HepG2 (cell line): ENCODE measurements around the gene RPE. TPM values are rescaled to one million over a fixed set of nuclear protein-coding genes. Genes with fewer than 3 reads are reported as not detected.

Experiments used
- BRD4 ChIP-seq: sonication (generic); formaldehyde crosslinking; IDR thresholded peaks from 2 replicates; pipeline ENCODE4 v1.4.0; 2020; ENCODE audit warnings: missing genetic modification reagents
- DBP ChIP-seq: sonication (generic); formaldehyde crosslinking; IDR thresholded peaks from 2 replicates; pipeline ENCODE4 v1.4.0; 2020; ENCODE audit warnings: missing genetic modification reagents; ENCODE audit errors: not compliant biosample characterization
- FIP1L1 ChIP-seq: fragments of 200-400 bp; formaldehyde crosslinking; IDR thresholded peaks from 2 replicates; pipeline ENCODE4 v1.6.1; 2018; ENCODE audit warnings: low read depth, mild to moderate bottlenecking, low read length, moderate library complexity, borderline replicate concordance; ENCODE audit not compliant: insufficient read depth
- KLF13 ChIP-seq: sonication (generic); formaldehyde crosslinking; IDR thresholded peaks from 2 replicates; pipeline ENCODE4 v1.4.0; 2020; ENCODE audit warnings: mild to moderate bottlenecking, missing genetic modification reagents
- NRL ChIP-seq: sonication (generic); formaldehyde crosslinking; IDR thresholded peaks from 2 replicates; pipeline ENCODE4 v1.5.0; 2020; ENCODE audit warnings: missing genetic modification reagents, mild to moderate bottlenecking, moderate library complexity, borderline replicate concordance
- RARG ChIP-seq: sonication (generic); formaldehyde crosslinking; IDR thresholded peaks from 2 replicates; pipeline ENCODE4 v1.4.0; 2020; ENCODE audit warnings: low read depth, mild to moderate bottlenecking, missing genetic modification reagents
- RNF2 ChIP-seq: fragments of 450-650 bp; conservative IDR thresholded peaks from 2 replicates; pipeline ENCODE4 v1.6.1; 2016; ENCODE audit warnings: low read depth
- SRSF4 ChIP-seq: fragments of 200-400 bp; formaldehyde crosslinking; IDR thresholded peaks from one replicate; pipeline ENCODE4 v1.6.1; 2018; ENCODE audit warnings: mild to moderate bottlenecking, low read depth, low read length, moderate library complexity; ENCODE audit not compliant: poor library complexity, severe bottlenecking
- TAF1 ChIP-seq: sonication (generic); formaldehyde crosslinking; IDR thresholded peaks from 2 replicates; pipeline ENCODE4 v1.4.0; 2020; ENCODE audit warnings: missing genetic modification reagents
- ZFP90 ChIP-seq: sonication (generic); formaldehyde crosslinking; IDR thresholded peaks from 2 replicates; pipeline ENCODE4 v1.8.0; 2022; ENCODE audit warnings: missing genetic modification reagents, mild to moderate bottlenecking, inconsistent platforms, borderline replicate concordance
- ZKSCAN1 ChIP-seq: fragments of 150-350 bp; IDR thresholded peaks from 2 replicates; pipeline ENCODE4 v1.6.1; 2014; ENCODE audit warnings: low read length
- ZNF34 ChIP-seq: sonication (generic); formaldehyde crosslinking; IDR thresholded peaks from 2 replicates; pipeline ENCODE4 v1.4.0; 2020; ENCODE audit warnings: mild to moderate bottlenecking, missing genetic modification reagents, borderline replicate concordance
- ZNF543 ChIP-seq: sonication (generic); formaldehyde crosslinking; IDR thresholded peaks from 2 replicates; pipeline ENCODE4 v1.4.0; 2020; ENCODE audit warnings: mild to moderate bottlenecking, missing genetic modification reagents
- ZNF597 ChIP-seq: sonication (generic); formaldehyde crosslinking; IDR thresholded peaks from 2 replicates; pipeline ENCODE4 v1.5.0; 2020; ENCODE audit warnings: missing genetic modification reagents
- ZNF704 ChIP-seq: sonication (generic); formaldehyde crosslinking; IDR thresholded peaks from 2 replicates; pipeline ENCODE4 v1.8.1; 2023; ENCODE audit warnings: mild to moderate bottlenecking, inconsistent platforms, moderate library complexity, missing genetic modification reagents, borderline replicate concordance
- ZNF790 ChIP-seq: sonication (generic); formaldehyde crosslinking; IDR thresholded peaks from 2 replicates; pipeline ENCODE4 v1.8.0; 2022; ENCODE audit warnings: missing genetic modification reagents, mild to moderate bottlenecking, borderline replicate concordance
- polyA plus RNA-seq, 8 experiments: library from polyadenylated mRNA; depleted of rRNA in 3 of 8; stranded (reverse) in 7 of 8; unstranded in 1 of 8; fragments of >200 nt; fragmentation: Illumina TruSeq in 4 of 8; extraction: Trizol in 4 of 8; gene quantifications; 2 replicates each; pipeline versions ENCODE4 v1.2.1 to v1.2.3, GENCODE V29; 2011 to 2016; ENCODE audit warnings: low read depth in 4 of 8, missing spikeins in 1 of 8, mixed read lengths in 1 of 8; ENCODE audit not compliant: insufficient read depth in 1 of 8
- total RNA-seq, 5 experiments: library from RNA; depleted of rRNA; stranded (reverse); fragments of >200 nt; fragmentation: Illumina TruSeq; extraction: Trizol; gene quantifications; 2 replicates each; pipeline ENCODE4 v1.2.3, GENCODE V29; 2016; ENCODE audit warnings: low read depth in 1 of 5
- TF ChIP-seq, protein P1 (sequence below): sonication (generic); formaldehyde crosslinking; IDR thresholded peaks from 2 replicates; pipeline ENCODE4 v1.5.0; 2020; ENCODE audit warnings: mild to moderate bottlenecking, missing genetic modification reagents
- TF ChIP-seq, protein P2 (sequence below): sonication (generic); formaldehyde crosslinking; IDR thresholded peaks from 2 replicates; pipeline ENCODE4 v1.4.0; 2020; ENCODE audit warnings: mild to moderate bottlenecking, low read depth, missing genetic modification reagents
- TF ChIP-seq, protein P3 (sequence below): sonication (generic); formaldehyde crosslinking; IDR thresholded peaks from 2 replicates; pipeline ENCODE4 v1.8.0; 2022; ENCODE audit warnings: mild to moderate bottlenecking, missing genetic modification reagents, moderate library complexity

The RPE gene
- total and polyA plus RNA-seq, 2 of the 13 experiments (the other 11 are each of a cell fraction or from before 2014, with no cell fraction given), result 72.3 to 107 TPM

DNA sequence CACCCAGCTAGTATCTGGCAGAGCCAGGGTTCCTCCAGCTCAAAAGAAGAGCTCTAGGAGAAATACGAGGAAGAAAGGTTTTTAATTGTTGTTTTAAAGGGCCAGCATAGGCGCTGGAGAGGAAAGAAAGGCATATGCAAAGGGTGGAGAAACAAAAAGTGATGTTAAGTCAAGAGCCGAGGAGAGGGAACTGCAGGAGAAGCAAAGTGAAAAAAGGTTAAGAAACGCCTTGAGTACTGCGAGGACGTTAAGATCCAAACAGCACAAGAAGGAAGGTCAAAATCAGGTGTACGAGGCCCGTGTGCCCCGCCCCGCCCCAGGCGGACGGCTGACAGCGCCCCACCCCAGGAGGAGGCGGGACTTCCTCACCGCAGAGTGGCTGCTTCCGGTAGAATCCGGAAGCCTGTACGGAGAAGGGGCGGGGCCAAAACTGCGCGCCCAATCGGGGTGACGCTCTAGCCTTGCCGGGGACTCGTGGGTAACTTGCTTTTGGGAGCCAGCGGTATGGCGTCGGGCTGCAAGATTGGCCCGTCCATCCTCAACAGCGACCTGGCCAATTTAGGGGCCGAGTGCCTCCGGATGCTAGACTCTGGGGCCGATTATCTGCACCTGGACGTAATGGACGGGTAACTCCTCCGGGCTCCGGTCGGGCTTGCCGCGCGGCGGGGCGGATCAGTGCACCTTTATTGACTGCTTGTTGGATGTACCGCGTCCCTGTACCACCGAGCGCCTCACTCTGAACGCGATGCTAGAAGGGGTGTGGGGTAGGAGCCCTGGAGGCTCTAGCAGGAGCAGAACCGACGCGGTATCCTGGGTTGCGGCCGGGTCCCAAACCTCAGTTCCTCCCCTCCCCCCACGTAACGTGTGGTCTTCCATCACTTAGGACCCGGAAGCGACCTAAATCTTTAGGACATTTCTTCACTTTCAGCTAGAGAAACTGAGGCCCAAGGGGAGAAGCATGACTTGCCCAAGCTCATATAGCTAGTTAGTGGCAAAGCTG lies at the start of gene RPE (continued):
- TF ChIP-seq SRSF4 (no peak), KLF13 (CRISPR knock-in tag) (no peak), BRD4 (CRISPR knock-in tag) (peak; percentile 51; the same call in 1 of the 2 replicates), ZFP90 (CRISPR knock-in tag) (peak; percentile 31; the same call in 1 of the 2 replicates), ZNF790 (CRISPR knock-in tag) (no peak), FIP1L1 (no peak), NRL (CRISPR knock-in tag) (peak; percentile 80; the same call in 1 of the 2 replicates), DBP (no peak), ZNF704 (CRISPR knock-in tag) (peak; percentile 38; the same call in 1 of the 2 replicates), RNF2 (peak; percentile 68), RARG (CRISPR knock-in tag) (no peak), ZNF597 (CRISPR knock-in tag) (no peak), ZKSCAN1 (no peak; the same call in 1 of the 2 replicates), ZNF34 (no peak), TAF1 (peak; percentile 86), ZNF543 (CRISPR knock-in tag) (no peak)
- TF ChIP-seq, protein P1, sequence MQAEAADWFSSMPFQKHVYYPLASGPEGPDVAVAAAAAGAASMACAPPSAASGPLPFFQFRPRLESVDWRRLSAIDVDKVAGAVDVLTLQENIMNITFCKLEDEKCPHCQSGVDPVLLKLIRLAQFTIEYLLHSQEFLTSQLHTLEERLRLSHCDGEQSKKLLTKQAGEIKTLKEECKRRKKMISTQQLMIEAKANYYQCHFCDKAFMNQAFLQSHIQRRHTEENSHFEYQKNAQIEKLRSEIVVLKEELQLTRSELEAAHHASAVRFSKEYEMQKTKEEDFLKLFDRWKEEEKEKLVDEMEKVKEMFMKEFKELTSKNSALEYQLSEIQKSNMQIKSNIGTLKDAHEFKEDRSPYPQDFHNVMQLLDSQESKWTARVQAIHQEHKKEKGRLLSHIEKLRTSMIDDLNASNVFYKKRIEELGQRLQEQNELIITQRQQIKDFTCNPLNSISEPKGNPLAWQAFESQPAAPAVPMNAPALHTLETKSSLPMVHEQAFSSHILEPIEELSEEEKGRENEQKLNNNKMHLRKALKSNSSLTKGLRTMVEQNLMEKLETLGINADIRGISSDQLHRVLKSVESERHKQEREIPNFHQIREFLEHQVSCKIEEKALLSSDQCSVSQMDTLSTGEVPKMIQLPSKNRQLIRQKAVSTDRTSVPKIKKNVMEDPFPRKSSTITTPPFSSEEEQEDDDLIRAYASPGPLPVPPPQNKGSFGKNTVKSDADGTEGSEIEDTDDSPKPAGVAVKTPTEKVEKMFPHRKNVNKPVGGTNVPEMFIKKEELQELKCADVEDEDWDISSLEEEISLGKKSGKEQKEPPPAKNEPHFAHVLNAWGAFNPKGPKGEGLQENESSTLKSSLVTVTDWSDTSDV (CRISPR knock-in tag), result no peak
- TF ChIP-seq, protein P2, sequence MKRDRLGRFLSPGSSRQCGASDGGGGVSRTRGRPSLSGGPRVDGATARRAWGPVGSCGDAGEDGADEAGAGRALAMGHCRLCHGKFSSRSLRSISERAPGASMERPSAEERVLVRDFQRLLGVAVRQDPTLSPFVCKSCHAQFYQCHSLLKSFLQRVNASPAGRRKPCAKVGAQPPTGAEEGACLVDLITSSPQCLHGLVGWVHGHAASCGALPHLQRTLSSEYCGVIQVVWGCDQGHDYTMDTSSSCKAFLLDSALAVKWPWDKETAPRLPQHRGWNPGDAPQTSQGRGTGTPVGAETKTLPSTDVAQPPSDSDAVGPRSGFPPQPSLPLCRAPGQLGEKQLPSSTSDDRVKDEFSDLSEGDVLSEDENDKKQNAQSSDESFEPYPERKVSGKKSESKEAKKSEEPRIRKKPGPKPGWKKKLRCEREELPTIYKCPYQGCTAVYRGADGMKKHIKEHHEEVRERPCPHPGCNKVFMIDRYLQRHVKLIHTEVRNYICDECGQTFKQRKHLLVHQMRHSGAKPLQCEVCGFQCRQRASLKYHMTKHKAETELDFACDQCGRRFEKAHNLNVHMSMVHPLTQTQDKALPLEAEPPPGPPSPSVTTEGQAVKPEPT (CRISPR knock-in tag), result no peak
- TF ChIP-seq, protein P3, sequence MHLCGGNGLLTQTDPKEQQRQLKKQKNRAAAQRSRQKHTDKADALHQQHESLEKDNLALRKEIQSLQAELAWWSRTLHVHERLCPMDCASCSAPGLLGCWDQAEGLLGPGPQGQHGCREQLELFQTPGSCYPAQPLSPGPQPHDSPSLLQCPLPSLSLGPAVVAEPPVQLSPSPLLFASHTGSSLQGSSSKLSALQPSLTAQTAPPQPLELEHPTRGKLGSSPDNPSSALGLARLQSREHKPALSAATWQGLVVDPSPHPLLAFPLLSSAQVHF (CRISPR knock-in tag), result 0 out of 2 replicates have a peak, but pooled peaks have one; percentile 16
